IMR-90 (cell line): Measurements from ENCODE around the gene DNM2.

ENCODE experiments used
- CTCF ChIP-seq: conservative IDR thresholded peaks from 2 replicates; pipeline ENCODE4 v1.5.1; 2012; ENCODE audit warnings: mild to moderate bottlenecking, low read depth, low read length, improper control_type of control experiment
- MXI1 ChIP-seq: IDR thresholded peaks from 2 replicates; pipeline ENCODE4 v1.6.1; 2012; ENCODE audit warnings: low read depth, mild to moderate bottlenecking, low read length, moderate library complexity, borderline replicate concordance

GRCh38 chr19:10797541-10798256 lies 79.8 kb downstream of the DNM2 start:
- no peak for TF ChIP-seq MXI1
- TF ChIP-seq CTCF = no peak
